Measurements from ENCODE around the gene MEMO1.
"Not testable (repeated sequence)": the region's sequence is repeated elsewhere in the genome, so short reads cannot be mapped to it uniquely, and the experiment has no call there.

Gene MEMO1

GRCh38 chr2:31997653-31998052 is 13.2 kb downstream of the MEMO1 start:
- DNase-seq = no peak

GRCh38 chr2:31996571-31997150 is 14.1 kb downstream of the MEMO1 start:
- DNase-seq = no peak

- no peak for DNase-seq
Measured at GRCh38 chr2:31992934-31993333, 17.9 kb downstream of the MEMO1 start.

GRCh38 chr2:31992025-31992579 is 18.7 kb downstream of the MEMO1 start:
- no peak for DNase-seq

GRCh38 chr2:31989946-31990345 is 20.9 kb downstream of the MEMO1 start:
- no peak for DNase-seq

GRCh38 chr2:31987454-31988220 is 23.2 kb downstream of the MEMO1 start:
- DNase-seq = no peak

GRCh38 chr2:31986906-31987305 is 23.9 kb downstream of the MEMO1 start:
- no peak for DNase-seq

- no peak for DNase-seq
Measured at GRCh38 chr2:31983762-31984467, 26.9 kb downstream of the MEMO1 start.

- no peak for DNase-seq
Measured at GRCh38 chr2:31980674-31981356, 30.0 kb downstream of the MEMO1 start.

- no peak for DNase-seq
Measured at GRCh38 chr2:31979956-31980355, 30.9 kb downstream of the MEMO1 start.

- DNase-seq = no peak
Measured at GRCh38 chr2:31979018-31979417, 31.8 kb downstream of the MEMO1 start.

GRCh38 chr2:31978436-31978835 is 32.4 kb downstream of the MEMO1 start:
- no peak for DNase-seq

GRCh38 chr2:31973665-31974064 is 37.1 kb downstream of the MEMO1 start:
- no peak for DNase-seq

- no peak for DNase-seq
Measured at GRCh38 chr2:31972059-31972458, 38.7 kb downstream of the MEMO1 start.

- no peak for DNase-seq
Measured at GRCh38 chr2:31969178-31969577, 41.6 kb downstream of the MEMO1 start.

GRCh38 chr2:31967790-31968189 is 43.0 kb downstream of the MEMO1 start:
- DNase-seq = no peak

- not testable (repeated sequence) for DNase-seq
Measured at GRCh38 chr2:31966402-31966801, 44.4 kb downstream of the MEMO1 start.

GRCh38 chr2:31965094-31965493 is 45.7 kb downstream of the MEMO1 start:
- DNase-seq = no peak

GRCh38 chr2:31962757-31963361 is 47.9 kb downstream of the MEMO1 start:
- no peak for DNase-seq

GRCh38 chr2:31958140-31958717 is 52.6 kb downstream of the MEMO1 start:
- DNase-seq = no peak

- DNase-seq = no peak
Measured at GRCh38 chr2:31957354-31958139, 53.3 kb downstream of the MEMO1 start.
